ENCODE results near the gene RAD51B.

Gene RAD51B

GRCh38 chr14:68602507-68602906 is 782.9 kb downstream of the RAD51B start:
- no peak for DNase-seq (ENCODE audit: low spot score)
- FAIRE-seq, result no peak

DNA sequence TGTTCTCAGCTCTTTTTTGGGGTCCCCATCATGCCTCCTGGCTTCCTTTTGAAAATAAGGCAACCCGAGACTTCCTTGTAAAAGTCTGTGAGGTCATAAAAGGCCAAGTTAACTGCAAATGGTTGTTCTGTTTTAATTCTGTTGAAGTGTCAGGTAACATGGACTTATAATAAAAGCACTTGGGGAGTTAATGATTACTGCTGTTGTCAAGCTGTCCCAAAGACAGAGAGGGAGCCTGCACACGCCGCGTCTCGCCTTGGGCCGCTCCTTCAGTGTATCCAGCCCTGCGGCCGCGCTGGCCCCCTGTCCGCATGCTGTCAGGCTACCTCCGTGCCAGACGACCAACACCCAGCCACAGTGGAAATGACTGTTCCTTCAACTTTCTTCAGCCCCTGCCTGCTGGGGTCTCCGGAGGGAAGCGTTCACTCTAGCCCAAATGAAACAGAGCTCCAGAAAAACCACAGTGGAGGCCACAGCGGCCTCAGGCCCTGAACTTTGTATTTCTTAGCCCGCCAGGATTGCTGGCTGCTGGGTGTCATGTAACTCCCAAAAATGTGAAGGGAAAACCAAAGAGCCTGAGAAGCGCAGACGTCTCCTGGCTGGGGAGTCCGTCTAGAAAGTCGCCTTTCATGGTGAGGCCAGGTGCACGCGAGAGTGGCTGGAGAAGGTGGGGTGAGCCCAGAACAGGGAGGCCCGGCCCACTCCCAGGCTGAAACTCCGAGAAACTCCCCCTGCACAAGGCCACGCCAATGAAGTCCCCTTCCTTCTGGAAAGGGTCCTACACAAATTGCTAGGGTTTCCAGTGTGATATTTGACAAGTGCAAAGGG is 784.2 kb downstream of the RAD51B start:
- FAIRE-seq, result no peak
- no peak for DNase-seq (ENCODE audit: low spot score)

DNA sequence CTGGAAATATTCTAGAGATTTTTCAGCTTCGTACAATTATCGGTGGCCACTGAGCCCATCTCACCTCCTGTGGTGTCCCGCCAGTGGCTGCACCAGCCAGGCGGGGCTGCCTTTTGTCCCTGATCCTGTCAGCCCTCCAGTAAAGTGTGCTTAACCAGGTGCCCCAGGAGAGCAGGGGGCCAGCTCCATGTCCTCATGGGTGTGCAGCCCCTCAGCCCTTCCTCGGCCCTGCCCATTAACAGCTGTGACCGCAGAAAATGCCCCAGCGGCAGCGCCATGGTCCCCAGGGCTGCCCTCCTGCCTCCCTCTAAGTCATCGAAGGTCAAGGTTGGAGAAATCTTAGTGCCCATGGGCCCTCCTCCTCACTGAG is 784.8 kb downstream of the RAD51B start:
- FAIRE-seq (no peak), DNase-seq (ENCODE audit: low spot score) (no peak)

DNA sequence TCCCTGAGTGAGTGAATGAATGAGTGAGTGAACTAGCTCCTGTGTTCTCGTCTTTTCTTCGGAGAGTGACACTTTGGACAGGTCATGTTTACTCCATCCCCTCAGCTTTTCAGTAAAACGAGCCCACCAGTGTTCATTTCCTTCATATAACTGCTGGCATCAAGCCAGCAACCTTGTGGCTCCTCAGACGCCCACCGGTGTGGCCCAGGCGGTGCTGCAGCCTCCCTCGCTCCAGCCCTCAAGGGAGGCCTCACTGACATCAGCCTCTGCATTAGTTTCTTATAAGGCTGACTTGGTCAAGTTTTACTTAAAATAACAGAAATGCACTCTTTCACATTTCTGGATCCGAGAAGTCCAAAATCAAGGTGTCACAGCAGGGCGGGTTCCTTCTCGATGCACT is 785.2 kb downstream of the RAD51B start:
- FAIRE-seq (no peak), DNase-seq (ENCODE audit: low spot score) (no peak)

- no peak for DNase-seq (ENCODE audit: low spot score)
- FAIRE-seq, result no peak
These were observed 786.6 kb downstream of the RAD51B start for GRCh38 chr14:68606176-68606575.

GRCh38 chr14:68606644-68607043 is 787.1 kb downstream of the RAD51B start:
- no peak for DNase-seq (ENCODE audit: low spot score)
- FAIRE-seq, result no peak

GRCh38 chr14:68607081-68607866 is 787.7 kb downstream of the RAD51B start:
- no peak for DNase-seq (ENCODE audit: low spot score)
- no peak for FAIRE-seq

- DNase-seq (ENCODE audit: low spot score) (no peak), FAIRE-seq (no peak)
These were observed 788.4 kb downstream of the RAD51B start for GRCh38 chr14:68607867-68608573.

GRCh38 chr14:68608574-68608962 is 789.0 kb downstream of the RAD51B start:
- no peak for DNase-seq (ENCODE audit: low spot score)
- no peak for FAIRE-seq

DNA sequence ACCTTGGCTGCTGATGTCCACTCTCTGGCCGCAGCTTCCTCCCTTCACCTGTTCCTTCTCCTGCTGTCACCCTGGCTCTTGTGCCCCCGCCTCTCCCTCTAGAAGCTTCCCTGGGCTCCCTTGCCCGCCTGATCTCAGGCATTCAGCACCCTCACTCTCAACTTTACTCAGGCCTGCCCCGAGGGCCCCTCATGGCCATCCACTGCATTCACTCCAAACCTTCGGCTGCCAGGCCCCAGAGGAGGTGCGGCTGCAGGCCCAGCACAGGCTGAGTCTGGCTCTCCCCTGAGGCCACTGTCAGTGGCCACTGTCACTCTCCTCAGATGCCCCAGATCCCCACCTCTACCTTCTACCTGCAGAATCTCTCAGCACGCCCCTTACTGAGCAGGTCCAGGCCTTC is 789.4 kb downstream of the RAD51B start:
- FAIRE-seq, result no peak

DNA sequence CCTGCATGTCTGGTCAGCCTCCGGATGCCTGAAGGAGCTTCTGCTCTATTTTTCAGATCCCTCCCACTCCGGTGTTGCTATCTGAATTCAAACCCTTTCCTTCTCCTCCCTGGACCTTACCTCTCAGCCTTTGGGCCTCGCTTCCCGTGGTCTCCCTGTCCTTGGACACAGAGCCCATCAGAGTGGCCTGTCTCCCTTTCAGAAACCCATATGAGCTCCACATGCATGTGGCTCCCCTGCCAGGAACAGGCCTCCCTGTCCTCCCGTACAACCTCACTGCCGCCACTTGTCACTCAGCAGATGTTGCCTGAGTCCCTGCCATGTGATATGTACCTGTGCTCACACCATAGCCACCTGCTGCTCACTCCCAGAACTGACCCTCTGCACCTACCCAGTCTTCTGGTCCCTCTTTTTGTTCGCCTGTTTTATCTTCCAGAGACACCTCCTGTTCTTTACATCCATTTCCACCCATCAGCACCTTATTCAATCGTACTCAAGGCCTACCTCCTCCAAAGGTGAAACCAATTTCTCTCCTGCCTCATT is 790.7 kb downstream of the RAD51B start:
- DNase-seq (ENCODE audit: low spot score) (no peak), FAIRE-seq (no peak)

More for the DNA sequence above, 789.4 kb downstream of the RAD51B start:
- no peak for DNase-seq (ENCODE audit: low spot score)

GRCh38 chr14:68611599-68611998 is 792.0 kb downstream of the RAD51B start:
- DNase-seq (ENCODE audit: low spot score) (no peak), FAIRE-seq (no peak)

DNA sequence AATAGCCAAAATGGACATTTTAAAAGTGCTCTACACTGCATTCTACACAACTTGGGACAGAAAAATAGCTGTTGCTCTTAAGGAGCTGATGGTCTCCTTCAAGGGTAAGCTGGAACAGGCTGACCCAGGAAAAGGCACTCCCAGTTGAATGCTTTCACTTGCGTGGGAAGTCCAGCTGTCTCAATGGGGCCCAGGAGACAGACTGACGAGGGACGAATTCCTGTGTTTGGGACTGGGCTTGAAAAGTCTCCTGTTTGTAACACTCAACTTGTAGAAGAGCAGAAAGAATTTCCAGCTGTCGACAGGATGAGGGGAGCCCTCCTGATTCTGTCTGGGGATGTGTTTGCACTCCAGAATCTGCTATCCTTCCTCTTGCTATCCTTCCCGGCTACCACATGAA is 792.5 kb downstream of the RAD51B start:
- DNase-seq (ENCODE audit: low spot score), result no peak
- no peak for FAIRE-seq

DNA sequence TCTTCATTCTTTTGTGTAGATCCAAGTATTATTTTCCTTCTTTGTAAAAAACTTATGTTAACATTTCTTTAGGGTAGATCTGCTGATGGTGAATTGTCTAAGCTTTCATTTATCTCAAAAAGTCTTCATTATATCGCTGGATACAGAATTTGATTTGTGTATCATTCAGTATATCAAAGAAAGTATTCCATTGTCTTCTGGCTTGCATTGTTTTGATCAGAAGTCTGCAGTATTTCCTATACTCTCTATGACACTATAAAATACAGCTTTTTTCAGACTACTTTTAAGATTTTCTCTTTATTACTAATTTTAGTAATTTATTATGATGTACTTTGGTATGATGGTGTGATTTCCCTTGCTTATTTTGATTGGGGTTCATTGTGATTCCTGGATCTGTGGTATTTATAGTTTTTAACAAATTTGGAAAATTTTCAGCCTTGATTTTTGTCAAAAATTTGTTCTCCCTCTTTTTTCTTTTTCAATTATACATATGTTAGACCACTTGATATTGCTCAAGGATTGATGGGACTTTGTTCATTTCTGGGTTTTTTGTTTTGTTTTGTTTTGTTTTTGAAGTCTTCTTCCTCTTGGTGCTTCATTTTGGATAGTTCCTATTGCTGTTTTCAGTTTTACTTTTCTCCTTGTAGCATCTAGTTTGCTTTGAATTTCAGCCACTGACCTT is 796.8 kb downstream of the RAD51B start:
- no peak for DNase-seq (ENCODE audit: low spot score)
- FAIRE-seq, result no peak

- FAIRE-seq, result peak; percentile 84
- DNase-seq (ENCODE audit: low spot score), result peak; percentile 94
These were observed 800.4 kb downstream of the RAD51B start for GRCh38 chr14:68619790-68620574.

- DNase-seq (ENCODE audit: low spot score), result no peak
- FAIRE-seq, result no peak
These were observed 802.1 kb downstream of the RAD51B start for GRCh38 chr14:68621400-68622365.

GRCh38 chr14:68622856-68623255 is 803.3 kb downstream of the RAD51B start:
- DNase-seq (ENCODE audit: low spot score) (no peak), FAIRE-seq (no peak)

DNA sequence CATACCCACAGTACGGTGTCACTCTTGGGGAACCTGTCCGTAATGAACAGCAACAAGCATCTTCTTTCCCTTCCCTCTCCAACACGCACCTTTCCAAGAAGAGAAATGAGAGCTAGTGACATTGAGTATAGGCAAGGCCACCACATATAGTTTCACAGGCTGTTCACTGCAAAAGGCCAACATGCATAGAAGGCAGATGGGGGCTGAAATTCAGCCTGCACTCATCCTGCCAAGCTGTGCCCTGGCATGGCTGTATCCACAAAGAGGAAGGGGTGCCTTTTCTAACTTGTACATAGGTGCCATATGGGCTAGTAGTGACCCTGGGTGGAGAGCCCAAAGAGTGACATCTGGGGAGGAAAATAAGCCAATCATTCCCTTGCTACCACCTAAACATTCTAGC is 803.7 kb downstream of the RAD51B start:
- DNase-seq (ENCODE audit: low spot score) (no peak), FAIRE-seq (no peak)

DNA sequence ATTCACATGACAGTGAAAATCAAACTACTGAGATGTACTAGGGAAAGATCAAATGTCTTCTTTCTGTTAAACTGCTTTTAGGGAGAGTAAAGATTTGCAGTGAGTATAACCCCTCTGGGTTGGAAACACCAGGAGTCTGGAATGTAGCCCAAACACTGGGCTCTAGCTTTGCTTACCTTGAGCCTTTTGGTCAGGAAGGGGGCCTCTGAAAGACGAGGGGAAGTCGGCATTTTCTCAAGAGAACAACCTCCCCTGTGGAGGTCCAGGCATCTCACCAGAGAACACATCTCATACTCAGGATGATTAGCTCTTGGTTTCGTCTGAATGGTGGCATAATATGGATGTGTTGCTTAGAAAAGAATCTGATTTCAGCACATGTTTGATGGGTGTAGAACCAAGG is 804.2 kb downstream of the RAD51B start:
- DNase-seq (ENCODE audit: low spot score) (no peak), FAIRE-seq (no peak)

Measured in RCC 7860 (cell line).